ENCODE results near the gene CENPE.

Gene CENPE

DNA sequence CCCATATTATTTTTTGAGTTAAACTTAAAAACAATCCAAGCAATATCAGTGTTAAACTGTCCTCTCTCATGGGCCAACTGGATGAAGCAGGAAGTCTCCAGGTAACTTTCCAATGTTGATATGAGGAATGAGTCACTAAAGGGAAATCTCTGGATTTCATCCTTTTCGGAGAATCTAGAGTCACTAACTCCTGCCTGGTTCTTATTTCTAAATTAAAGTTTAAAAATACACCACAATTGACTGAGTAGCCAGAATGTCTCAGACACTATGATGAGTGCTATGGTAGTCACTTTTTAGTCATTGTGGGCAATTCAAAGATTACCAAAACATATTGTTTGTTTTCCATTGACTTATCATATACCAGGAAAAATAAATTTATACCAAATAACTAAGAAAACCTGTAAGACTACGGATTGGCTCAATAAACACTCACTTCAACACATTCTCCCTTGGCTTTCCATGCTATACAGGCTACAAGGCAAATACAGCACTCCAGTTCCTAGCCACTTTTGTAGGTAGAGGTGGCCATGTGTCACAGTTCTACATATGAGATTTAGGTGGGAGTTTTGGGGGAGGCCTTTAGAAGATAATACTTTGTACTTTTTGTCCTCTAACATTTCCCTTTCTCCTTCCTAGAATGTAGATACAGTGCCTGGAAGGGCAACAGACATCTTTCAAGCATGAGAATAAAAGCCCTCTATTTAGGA is 130.1 kb downstream of the CENPE start:
- no peak for TF ChIP-seq EZH2phosphoT487 (IDR thresholded peaks at IDR 0.05; ENCODE audit: borderline replicate concordance, low read length)
- TF ChIP-seq, protein P1, sequence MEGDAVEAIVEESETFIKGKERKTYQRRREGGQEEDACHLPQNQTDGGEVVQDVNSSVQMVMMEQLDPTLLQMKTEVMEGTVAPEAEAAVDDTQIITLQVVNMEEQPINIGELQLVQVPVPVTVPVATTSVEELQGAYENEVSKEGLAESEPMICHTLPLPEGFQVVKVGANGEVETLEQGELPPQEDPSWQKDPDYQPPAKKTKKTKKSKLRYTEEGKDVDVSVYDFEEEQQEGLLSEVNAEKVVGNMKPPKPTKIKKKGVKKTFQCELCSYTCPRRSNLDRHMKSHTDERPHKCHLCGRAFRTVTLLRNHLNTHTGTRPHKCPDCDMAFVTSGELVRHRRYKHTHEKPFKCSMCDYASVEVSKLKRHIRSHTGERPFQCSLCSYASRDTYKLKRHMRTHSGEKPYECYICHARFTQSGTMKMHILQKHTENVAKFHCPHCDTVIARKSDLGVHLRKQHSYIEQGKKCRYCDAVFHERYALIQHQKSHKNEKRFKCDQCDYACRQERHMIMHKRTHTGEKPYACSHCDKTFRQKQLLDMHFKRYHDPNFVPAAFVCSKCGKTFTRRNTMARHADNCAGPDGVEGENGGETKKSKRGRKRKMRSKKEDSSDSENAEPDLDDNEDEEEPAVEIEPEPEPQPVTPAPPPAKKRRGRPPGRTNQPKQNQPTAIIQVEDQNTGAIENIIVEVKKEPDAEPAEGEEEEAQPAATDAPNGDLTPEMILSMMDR (IDR thresholded peaks at IDR 0.05; ENCODE audit: low read depth, low read length, poor library complexity, severe bottlenecking), result no peak
- H3K9me2 ChIP-seq (replicated peaks; ENCODE audit: control insufficient read depth, low read length), result no peaks in the 10 kb centered on the region
- no peak overlapping the region for H3K4me3 ChIP-seq (ENCODE audit: low read length)
- H3K79me2 ChIP-seq (ENCODE audit: control insufficient read depth, low read length), result peaks cover 57% of the 10 kb centered on the region
- H3K9me3 ChIP-seq (ENCODE audit: control insufficient read depth, insufficient read depth, low read length), result no peaks in the 10 kb centered on the region
- H3K36me3 ChIP-seq (ENCODE audit: control insufficient read depth, low read length), result peaks cover 66% of the 10 kb centered on the region
- H4K20me1 ChIP-seq (ENCODE audit: control insufficient read depth, insufficient read depth, low read depth, low read length), result no peaks in the 10 kb centered on the region
- peaks cover 35% of the 10 kb centered on the region for H3K4me1 ChIP-seq (ENCODE audit: control insufficient read depth, low read length)
- H3F3A ChIP-seq (ENCODE audit: control insufficient read depth, insufficient read depth), result 0 out of 2 replicates have a peak, but pooled peaks cover 2% of the 10 kb centered on the region
- H3K27me3 ChIP-seq (ENCODE audit: control insufficient read depth, low read length), result no peaks in the 10 kb centered on the region
- no peak overlapping the region for H3K4me2 ChIP-seq (ENCODE audit: low read length)
- no peak overlapping the region for H3K27ac ChIP-seq (ENCODE audit: low read depth, low read length)

- Histone ChIP-seq H3K4me1 (ENCODE audit: control insufficient read depth, low read length) (no peaks in the 10 kb centered on the region), H3K79me2 (ENCODE audit: control insufficient read depth, low read length) (no peaks in the 10 kb centered on the region), H3K4me3 (ENCODE audit: low read length) (no peak overlapping the region), H3F3A (ENCODE audit: control insufficient read depth, insufficient read depth) (peaks cover 5% of the 10 kb centered on the region; the same call in 1 of the 2 replicates), H3K9me2 (replicated peaks; ENCODE audit: control insufficient read depth, low read length) (no peaks in the 10 kb centered on the region), H4K20me1 (ENCODE audit: control insufficient read depth, insufficient read depth, low read depth, low read length) (no peaks in the 10 kb centered on the region), H3K27me3 (ENCODE audit: control insufficient read depth, low read length) (no peaks in the 10 kb centered on the region), H3K4me2 (ENCODE audit: low read length) (no peak overlapping the region), H3K36me3 (ENCODE audit: control insufficient read depth, low read length) (peaks cover 43% of the 10 kb centered on the region), H3K27ac (ENCODE audit: low read depth, low read length) (no peak overlapping the region), H3K9me3 (ENCODE audit: control insufficient read depth, insufficient read depth, low read length) (no peaks in the 10 kb centered on the region)
- TF ChIP-seq, protein P1 (IDR thresholded peaks at IDR 0.05; ENCODE audit: low read depth, low read length, poor library complexity, severe bottlenecking), result no peak
- no peak for TF ChIP-seq EZH2phosphoT487 (IDR thresholded peaks at IDR 0.05; ENCODE audit: borderline replicate concordance, low read length)
Observed at GRCh38 chr4:103060453-103061148, 137.5 kb downstream of the CENPE start.
